Right atrium auricular region (tissue), 2 donors: ENCODE results near the gene KCNAB1. TPM values are rescaled to one million over a fixed set of nuclear protein-coding genes. Genes with fewer than 3 reads are reported as not detected.
A peak's percentile ranks its signal among the peaks of the same experiment; 100 is the strongest.
"Not testable (repeated sequence)": the region's sequence is repeated elsewhere in the genome, so short reads cannot be mapped to it uniquely, and the experiment has no call there.

Source experiments
- DNase-seq: peaks from one replicate; pipeline ENCODE4 v3.0.0-alpha.2; 2019; ENCODE audit warnings: low spot score
- H3K27ac ChIP-seq, 2 donors: fragments of 200-600 bp; sonication (generic); 1 replicate in 1 of 2; 2 replicates in 1 of 2; pipeline ENCODE4 v1.5.1; 2016 to 2019
- H3K27me3 ChIP-seq, 2 donors: fragments of 200-600 bp; sonication (generic); one replicate each; pipeline versions ENCODE4 v1.5.1 to v1.6.0; 2017 to 2019
- H3K36me3 ChIP-seq: fragments of 200-600 bp; sonication (generic); one replicate; pipeline ENCODE4 v1.5.1; 2016
- H3K4me1 ChIP-seq, 2 donors: fragments of 200-600 bp; sonication (generic); one replicate each; pipeline versions ENCODE4 v1.5.1 to v1.6.0; 2017 to 2019
- H3K4me3 ChIP-seq, 2 donors: fragments of 200-600 bp; sonication (generic); 1 replicate in 1 of 2; 2 replicates in 1 of 2; pipeline ENCODE4 v1.5.1; 2017 to 2019; ENCODE audit warnings: mild to moderate bottlenecking in 1 of 2, moderate library complexity in 1 of 2
- H3K9me3 ChIP-seq, 2 donors: fragments of 200-600 bp; sonication (generic); one replicate each; pipeline ENCODE4 v1.5.1; 2019
- CTCF ChIP-seq, 2 donors: fragments of 200-600 bp; sonication (generic); IDR thresholded peaks; one replicate each; pipeline ENCODE4 v1.5.1; 2019; ENCODE audit warnings: antibody characterized with exemption in 2 of 2
- total RNA-seq, 2 donors: library from RNA; depleted of rRNA; stranded (reverse); fragments of >200 nt; gene quantifications; one replicate each; pipeline ENCODE4 v1.1.0, GENCODE V29; 2016

Gene KCNAB1
- total RNA-seq, 2 donors from 2014 or later, result 2.0 to 3.2 TPM

DNA sequence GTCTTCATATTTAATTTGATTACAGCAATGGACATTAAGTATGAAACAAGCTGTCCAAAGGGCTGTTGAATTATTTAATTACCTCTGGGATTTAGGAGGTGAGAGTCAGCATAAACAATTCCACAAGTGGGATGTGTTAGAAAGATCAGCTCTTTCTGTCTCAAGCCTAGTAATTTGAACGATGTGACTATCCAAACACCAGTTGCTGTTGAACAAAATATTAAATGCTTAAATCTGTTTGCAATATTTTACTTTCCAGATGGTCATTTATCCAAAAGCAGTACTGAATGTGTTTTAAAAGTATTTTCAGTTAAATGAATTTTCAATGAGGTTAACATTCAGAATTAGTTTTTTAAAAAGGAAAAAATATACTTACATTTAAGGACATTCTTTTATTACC, 12.7 kb downstream of the KCNAB1 start:
- no peak overlapping the region for H3K4me3 ChIP-seq
- no peaks in the 10 kb centered on the region for H3K27me3 ChIP-seq
- no peak overlapping the region for H3K27ac ChIP-seq
- no peaks in the 10 kb centered on the region for H3K4me1 ChIP-seq
- no peaks in the 10 kb centered on the region for H3K36me3 ChIP-seq
- TF ChIP-seq CTCF (IDR thresholded peaks at IDR 0.05), result no peak
- no peaks in the 10 kb centered on the region for H3K9me3 ChIP-seq
- DNase-seq, result no peak

DNA sequence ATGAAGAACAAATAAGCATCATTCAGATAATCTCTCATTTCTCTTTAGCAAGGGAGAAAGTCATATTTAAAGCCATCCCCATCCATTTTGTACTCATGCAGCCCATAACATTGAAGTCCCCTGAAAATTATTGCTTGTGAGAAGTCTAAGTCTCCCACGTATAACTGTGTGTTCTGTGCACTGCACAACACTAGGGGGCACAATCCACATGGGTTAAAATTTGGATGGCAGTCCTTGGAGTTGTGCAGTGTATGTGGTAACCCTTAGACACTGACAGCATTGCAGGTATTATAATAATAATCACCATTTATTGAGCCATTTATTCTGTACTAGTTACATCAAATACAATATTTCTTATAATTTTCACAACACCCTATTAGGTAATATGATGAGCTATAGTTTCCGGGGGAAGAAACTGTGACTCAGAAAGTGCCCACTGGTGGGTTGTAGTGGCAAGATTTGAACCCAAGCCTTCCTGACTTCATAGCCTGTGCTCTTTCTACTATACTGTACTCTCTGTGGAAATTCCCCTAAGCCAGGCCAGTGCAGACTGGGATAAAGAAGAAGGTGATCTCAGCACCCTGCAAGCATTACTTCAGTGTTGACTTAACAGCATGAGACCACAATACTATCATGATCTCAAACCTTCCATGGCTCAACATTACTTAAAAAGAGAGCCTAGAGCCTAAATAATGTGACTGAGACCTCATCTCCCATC, 15.7 kb downstream of the KCNAB1 start:
- H3K27ac ChIP-seq, result no peak overlapping the region
- no peaks in the 10 kb centered on the region for H3K4me1 ChIP-seq
- H3K36me3 ChIP-seq, result no peaks in the 10 kb centered on the region
- H3K9me3 ChIP-seq, result no peaks in the 10 kb centered on the region
- no peak for TF ChIP-seq CTCF (IDR thresholded peaks at IDR 0.05)
- H3K4me3 ChIP-seq, result no peak overlapping the region
- H3K27me3 ChIP-seq, result no peaks in the 10 kb centered on the region
- DNase-seq, result no peak

- not testable (repeated sequence) for DNase-seq, H3K36me3 ChIP-seq, H3K4me3 ChIP-seq, H3K27me3 ChIP-seq, H3K9me3 ChIP-seq, H3K4me1 ChIP-seq, H3K27ac ChIP-seq
Measured at GRCh38 chr3:156137397-156137796, 17.0 kb downstream of the KCNAB1 start.

DNA sequence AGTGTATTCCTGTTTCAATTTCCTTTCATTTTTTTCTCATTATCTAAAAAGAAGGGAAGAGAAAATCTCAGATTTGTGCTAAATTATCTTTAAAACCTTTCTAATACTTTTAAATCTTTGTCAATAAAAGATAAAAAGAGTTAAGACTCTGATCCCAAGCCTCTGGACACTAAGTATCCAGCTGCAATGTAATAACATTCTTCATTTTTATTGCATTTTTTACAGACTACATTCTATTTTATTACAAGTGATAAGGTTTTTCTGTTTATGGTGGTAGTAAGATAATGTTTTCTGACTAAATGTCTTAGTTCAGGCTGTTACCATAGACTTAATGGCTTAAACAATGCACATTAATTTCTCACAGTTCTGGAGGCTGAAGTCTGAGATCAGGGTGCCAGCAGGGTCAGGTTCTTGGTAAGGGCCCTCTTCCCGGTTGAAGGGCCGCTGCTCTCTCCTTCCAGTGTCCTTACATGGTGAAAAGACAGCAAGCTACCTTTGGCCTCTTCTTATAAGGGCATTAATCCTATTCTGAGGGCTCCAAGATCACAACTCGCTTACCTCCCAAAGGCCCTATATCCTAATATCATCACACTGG, 19.7 kb downstream of the KCNAB1 start:
- TF ChIP-seq CTCF (IDR thresholded peaks at IDR 0.05), result no peak
- Histone ChIP-seq H3K27ac (no peak overlapping the region), H3K4me1 (no peaks in the 10 kb centered on the region)

GRCh38 chr3:156142702-156143101, 22.3 kb downstream of the KCNAB1 start:
- no peaks in the 10 kb centered on the region for H3K27me3 ChIP-seq
- H3K4me3 ChIP-seq, result no peak overlapping the region
- H3K9me3 ChIP-seq, result no peaks in the 10 kb centered on the region
- H3K27ac ChIP-seq, result peak overlapping the region in 1 of 2 donors; percentile 34
- H3K4me1 ChIP-seq, result no peaks in the 10 kb centered on the region
- no peak for DNase-seq
- H3K36me3 ChIP-seq, result no peaks in the 10 kb centered on the region
- no peak for TF ChIP-seq CTCF (IDR thresholded peaks at IDR 0.05)

More for the DNA sequence above, 19.7 kb downstream of the KCNAB1 start:
- DNase-seq, result no peak
- H3K36me3 ChIP-seq, result no peaks in the 10 kb centered on the region
- H3K9me3 ChIP-seq, result no peaks in the 10 kb centered on the region
- H3K27me3 ChIP-seq, result no peaks in the 10 kb centered on the region
- H3K4me3 ChIP-seq, result no peak overlapping the region

GRCh38 chr3:156143136-156143535, 22.8 kb downstream of the KCNAB1 start:
- DNase-seq, result no peak
- Histone ChIP-seq H3K4me3 (no peak overlapping the region), H3K9me3 (no peaks in the 10 kb centered on the region), H3K27ac (peak overlapping the region in 1 of 2 donors; percentile 34), H3K4me1 (peaks cover 0 to 3% of the 10 kb centered on the region in 2 donors), H3K27me3 (no peaks in the 10 kb centered on the region), H3K36me3 (no peaks in the 10 kb centered on the region)
- no peak for TF ChIP-seq CTCF (IDR thresholded peaks at IDR 0.05)
